ENCODE data around the gene LRRC25. TPM values are rescaled to one million over a fixed set of nuclear protein-coding genes. Genes with fewer than 3 reads are reported as not detected.

The LRRC25 gene
- total and polyA plus RNA-seq, 10 donors: 14.6 to 164 (median 87.3) TPM

DNA sequence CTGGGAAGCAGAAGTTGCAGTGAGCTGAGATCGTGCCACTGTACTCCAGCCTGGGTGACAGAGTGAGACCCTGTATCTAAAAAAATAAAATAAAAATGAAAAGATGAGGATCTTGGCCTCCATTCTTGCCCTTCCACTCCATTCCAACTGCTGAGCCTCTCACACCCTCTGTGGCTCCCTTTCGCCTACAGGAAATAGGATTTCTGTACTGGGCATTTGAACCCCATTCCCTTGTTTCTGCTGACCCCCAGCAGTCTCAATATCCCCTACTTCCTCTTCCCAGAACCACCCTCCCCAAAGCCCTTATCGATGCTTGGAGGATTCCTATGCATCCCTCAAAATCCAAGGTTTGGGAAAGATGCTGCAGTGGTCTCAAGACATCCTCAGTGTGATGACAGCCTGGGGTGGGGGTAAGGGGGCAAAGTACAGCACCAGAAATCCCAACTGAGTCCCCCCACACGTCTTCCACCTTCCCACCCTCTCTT, 24.0 kb downstream of the LRRC25 start:
- Histone ChIP-seq H3K4me3 (peak overlapping the region in 1 of 8 donors; percentile 44), H3K9me3 (no peaks in the 10 kb centered on the region), H3K36me3 (peaks cover 0 to 15% (median 0%) of the 10 kb centered on the region in 6 donors), H3K27ac (peak overlapping the region; percentile 67 to 88 (median 85)), H3K4me1 (peaks cover 17 to 51% (median 28%) of the 10 kb centered on the region in 6 donors), H3K27me3 (replicated peaks in 1 of 7) (no peaks in the 10 kb centered on the region)
- intact Hi-C loops (cut with DNase I; ENCODE audit: low total_unique reads): no loop called here
- 38 to 50% (median 40%) methylated on average over 4 of the region's 4 CpGs for WGBS, 5 donors
- TF ChIP-seq, protein P1, sequence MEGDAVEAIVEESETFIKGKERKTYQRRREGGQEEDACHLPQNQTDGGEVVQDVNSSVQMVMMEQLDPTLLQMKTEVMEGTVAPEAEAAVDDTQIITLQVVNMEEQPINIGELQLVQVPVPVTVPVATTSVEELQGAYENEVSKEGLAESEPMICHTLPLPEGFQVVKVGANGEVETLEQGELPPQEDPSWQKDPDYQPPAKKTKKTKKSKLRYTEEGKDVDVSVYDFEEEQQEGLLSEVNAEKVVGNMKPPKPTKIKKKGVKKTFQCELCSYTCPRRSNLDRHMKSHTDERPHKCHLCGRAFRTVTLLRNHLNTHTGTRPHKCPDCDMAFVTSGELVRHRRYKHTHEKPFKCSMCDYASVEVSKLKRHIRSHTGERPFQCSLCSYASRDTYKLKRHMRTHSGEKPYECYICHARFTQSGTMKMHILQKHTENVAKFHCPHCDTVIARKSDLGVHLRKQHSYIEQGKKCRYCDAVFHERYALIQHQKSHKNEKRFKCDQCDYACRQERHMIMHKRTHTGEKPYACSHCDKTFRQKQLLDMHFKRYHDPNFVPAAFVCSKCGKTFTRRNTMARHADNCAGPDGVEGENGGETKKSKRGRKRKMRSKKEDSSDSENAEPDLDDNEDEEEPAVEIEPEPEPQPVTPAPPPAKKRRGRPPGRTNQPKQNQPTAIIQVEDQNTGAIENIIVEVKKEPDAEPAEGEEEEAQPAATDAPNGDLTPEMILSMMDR (IDR thresholded peaks at IDR 0.05 in 8 of 11, conservative IDR thresholded peaks at IDR 0.05 in 3 of 11): no peak
- TF ChIP-seq POLR2A (IDR thresholded peaks at IDR 0.05) (no peak), POLR2AphosphoS5 (IDR thresholded peaks at IDR 0.05) (no peak)
- DNase-seq: no peak

DNA sequence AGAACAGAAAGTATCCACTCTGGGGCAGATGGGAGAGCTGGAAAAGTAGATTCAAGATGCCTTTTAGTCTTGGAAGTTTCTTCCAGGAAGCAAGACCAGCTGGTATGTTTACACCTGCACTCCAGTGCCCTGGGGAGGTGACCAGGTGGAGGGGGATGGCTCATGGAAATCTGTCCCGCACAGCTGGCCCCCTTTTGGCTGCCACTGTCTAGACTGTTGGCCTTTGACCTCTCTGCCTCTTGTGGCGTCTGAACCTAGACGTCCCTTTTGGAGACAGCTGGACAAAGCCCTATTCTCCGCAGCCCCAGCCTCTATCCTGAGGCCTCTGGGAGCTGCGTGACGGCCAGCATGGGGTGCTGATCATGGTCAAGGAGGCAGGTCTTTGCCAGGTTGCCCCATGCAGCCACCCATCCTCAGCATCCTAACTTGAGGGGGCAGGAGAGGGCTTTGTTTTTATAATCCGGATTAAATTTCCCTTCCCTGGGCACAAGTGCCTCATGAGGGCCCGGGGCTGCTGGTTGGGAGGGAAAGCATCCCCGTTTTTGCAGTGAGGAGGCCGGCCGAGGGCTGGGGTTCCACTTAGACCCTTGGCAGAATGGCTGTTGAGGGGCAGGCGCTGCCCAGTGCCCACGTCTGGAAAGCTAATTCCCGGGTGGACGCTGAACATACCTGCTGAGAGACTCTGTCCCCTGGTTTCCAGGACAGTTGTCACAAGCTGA, 28.8 kb downstream of the LRRC25 start:
- TF ChIP-seq POLR2AphosphoS5 (IDR thresholded peaks at IDR 0.05) (no peak), POLR2A (IDR thresholded peaks at IDR 0.05) (no peak)
- TF ChIP-seq, protein P1 (IDR thresholded peaks at IDR 0.05 in 8 of 11, conservative IDR thresholded peaks at IDR 0.05 in 3 of 11): no peak
- Histone ChIP-seq H3K9me3 (no peaks in the 10 kb centered on the region), H3K4me1 (peaks cover 12 to 45% (median 29%) of the 10 kb centered on the region in 6 donors), H3K27me3 (replicated peaks in 1 of 7) (no peaks in the 10 kb centered on the region), H3K27ac (no peak overlapping the region), H3K36me3 (peaks cover 0 to 42% (median under 1%) of the 10 kb centered on the region in 6 donors), H3K4me3 (no peak overlapping the region)
- 87 to 93% (median 90%) methylated on average over 12 to 15 of the region's 15 CpGs for WGBS, 5 donors
- intact Hi-C loops (cut with DNase I; ENCODE audit: low total_unique reads): no loop called here
- no peak for DNase-seq

DNA sequence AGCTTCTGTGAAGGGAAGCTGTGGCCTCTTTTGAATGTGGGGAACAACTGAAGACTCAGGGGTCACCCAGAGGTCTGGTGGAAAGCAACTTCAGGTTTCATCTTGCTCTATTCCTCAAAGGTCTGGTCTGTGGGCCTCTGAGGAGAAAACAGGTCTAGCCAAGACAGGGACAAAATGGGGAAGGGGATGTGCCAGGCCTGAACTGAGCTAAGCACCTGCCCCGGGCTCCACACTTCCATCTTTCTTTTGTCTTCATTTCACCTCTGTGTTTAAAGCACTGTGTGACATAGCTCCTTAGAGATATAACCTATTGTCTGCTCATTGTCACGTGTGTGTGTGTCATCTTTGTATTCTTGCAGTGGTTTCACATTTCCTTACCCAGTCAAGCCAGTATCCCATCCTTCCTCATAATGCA, 31.4 kb downstream of the LRRC25 start:
- no peaks in the 10 kb centered on the region for H3K9me3 ChIP-seq
- H3K4me3 ChIP-seq: no peak overlapping the region
- no peak for DNase-seq
- TF ChIP-seq POLR2AphosphoS5 (IDR thresholded peaks at IDR 0.05) (no peak), POLR2A (IDR thresholded peaks at IDR 0.05) (no peak)
- TF ChIP-seq, protein P1 (IDR thresholded peaks at IDR 0.05 in 8 of 11, conservative IDR thresholded peaks at IDR 0.05 in 3 of 11): no peak
- peaks cover 7 to 36% (median 21%) of the 10 kb centered on the region in 6 donors for H3K4me1 ChIP-seq
- peaks cover 0 to 67% (median 10%) of the 10 kb centered on the region in 6 donors for H3K36me3 ChIP-seq
- peak overlapping the region; percentile 74 to 84 (median 79) for H3K27ac ChIP-seq
- H3K27me3 ChIP-seq (replicated peaks in 1 of 7): no peaks in the 10 kb centered on the region
- WGBS, 5 donors: 81 to 88% (median 86%) methylated on average over 2 of the region's 2 CpGs
- intact Hi-C loops (cut with DNase I; ENCODE audit: low total_unique reads): no loop called here

DNA sequence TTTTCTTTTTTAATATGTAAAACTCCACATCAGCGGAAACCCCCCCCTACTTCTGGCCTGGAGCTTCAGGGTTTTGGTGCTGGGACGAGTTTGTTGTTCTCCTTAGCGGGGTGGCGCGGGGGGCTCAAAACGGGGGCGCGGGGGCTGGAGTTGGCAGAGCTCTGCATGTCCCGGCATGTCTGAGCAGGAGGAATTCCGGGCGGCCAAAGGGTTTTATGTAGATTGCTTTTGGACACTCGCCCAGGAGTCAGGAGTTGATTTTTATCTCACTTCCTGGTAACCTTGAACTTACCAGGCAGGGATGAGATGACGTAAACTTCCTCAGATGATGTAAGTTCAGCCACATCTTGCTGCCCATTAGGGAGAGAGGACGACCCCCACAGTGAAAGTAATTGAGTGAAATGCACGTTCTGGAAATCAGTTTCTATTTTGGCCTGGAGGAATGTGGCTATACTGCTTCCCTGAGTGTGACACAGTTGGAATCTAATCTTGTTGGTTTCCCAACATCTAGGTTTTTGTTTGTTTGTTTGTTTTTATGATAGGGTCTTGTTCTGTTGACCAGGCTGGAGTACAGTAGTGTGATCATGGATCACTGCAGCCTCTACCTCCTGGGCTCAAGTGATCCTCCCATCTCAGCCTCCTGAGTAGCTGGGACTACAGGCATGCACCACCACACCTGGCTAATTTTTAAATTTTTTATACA, 32.4 kb downstream of the LRRC25 start:
- Histone ChIP-seq H3K36me3 (peaks cover 0 to 78% (median 19%) of the 10 kb centered on the region in 6 donors), H3K4me1 (peaks cover 7 to 36% (median 21%) of the 10 kb centered on the region in 6 donors), H3K4me3 (no peak overlapping the region), H3K27me3 (replicated peaks in 1 of 7) (no peaks in the 10 kb centered on the region), H3K9me3 (no peaks in the 10 kb centered on the region), H3K27ac (peak overlapping the region; percentile 74 to 84 (median 79))
- DNase-seq: no peak
- intact Hi-C loops (cut with DNase I; ENCODE audit: low total_unique reads): no loop called here
- TF ChIP-seq, protein P1 (IDR thresholded peaks at IDR 0.05 in 8 of 11, conservative IDR thresholded peaks at IDR 0.05 in 3 of 11): no peak
- TF ChIP-seq POLR2A (IDR thresholded peaks at IDR 0.05) (no peak), POLR2AphosphoS5 (IDR thresholded peaks at IDR 0.05) (peak in 1 of 3 donors; percentile 85)
- WGBS, 5 donors: 18 to 40% (median 23%) methylated on average over 14 to 15 of the region's 15 CpGs

All from spleen (tissue), 11 donors.